ENCODE data around the gene FBRSL1. TPM values are rescaled to one million over a fixed set of nuclear protein-coding genes. Genes with fewer than 3 reads are reported as not detected.

FBRSL1 gene
- total and polyA plus RNA-seq, 2 of the 8 experiments (the other 6 are each of a cell fraction or from before 2014, with no cell fraction given), result 18.4 to 109 TPM

GRCh38 chr12:132458846-132459641 lies 30.9 kb upstream of the FBRSL1 start (continued):
- TF ChIP-seq KDM5A (IDR thresholded peaks at IDR 0.05; ENCODE audit: low read length), result no peak
